Activated CD4-positive, CD25-positive, alpha-beta regulatory T cell (primary cell): ENCODE results near the gene BECN2.
A peak's percentile ranks its signal among the peaks of the same experiment; 100 is the strongest.
"Not testable (repeated sequence)": the region's sequence is repeated elsewhere in the genome, so short reads cannot be mapped to it uniquely, and the experiment has no call there.

ENCODE experiments used
- DNase-seq, 4 experiments: peaks; one replicate each; lab custom pipeline; 2025; lab: John Stamatoyannopoulos, UW

The BECN2 gene

GRCh38 chr1:241979071-241979470 is 21.5 kb downstream of the BECN2 start:
- DNase-seq: no peak

GRCh38 chr1:241979926-241980325 is 22.4 kb downstream of the BECN2 start:
- no peak for DNase-seq

GRCh38 chr1:241985787-241986186 is 28.2 kb downstream of the BECN2 start:
- no peak for DNase-seq

- not testable (repeated sequence) for DNase-seq
Observed at GRCh38 chr1:241988389-241988930, 30.9 kb downstream of the BECN2 start.

- no peak for DNase-seq
Observed at GRCh38 chr1:241990040-241990439, 32.5 kb downstream of the BECN2 start.

GRCh38 chr1:241992734-241993133 is 35.2 kb downstream of the BECN2 start:
- DNase-seq: no peak

GRCh38 chr1:241994171-241994570 is 36.6 kb downstream of the BECN2 start:
- DNase-seq: no peak

- DNase-seq: no peak
Observed at GRCh38 chr1:241997401-241997998, 39.9 kb downstream of the BECN2 start.

- DNase-seq: peak; percentile 13 to 40 (median 19)
Observed at GRCh38 chr1:241998412-241998921, 40.9 kb downstream of the BECN2 start.

GRCh38 chr1:241999026-241999425 is 41.5 kb downstream of the BECN2 start, which contains the start of gene MAP1LC3C:
Gene MAP1LC3C, minus strand, starts transcription at chr1:241999098. Its CDS starts 90 bp downstream, at chr1:241999008.
- no peak for DNase-seq

- no peak for DNase-seq
Observed at GRCh38 chr1:242000434-242000833, 42.9 kb downstream of the BECN2 start.

- no peak for DNase-seq
Observed at GRCh38 chr1:242002072-242002471, 44.5 kb downstream of the BECN2 start.

GRCh38 chr1:242002510-242002909 is 44.9 kb downstream of the BECN2 start:
- DNase-seq: no peak

- no peak for DNase-seq
Observed at GRCh38 chr1:242004751-242005495, 47.4 kb downstream of the BECN2 start.

- DNase-seq: no peak
Observed at GRCh38 chr1:242005866-242006535, 48.4 kb downstream of the BECN2 start.

- DNase-seq: no peak
Observed at GRCh38 chr1:242006976-242007375, 49.4 kb downstream of the BECN2 start.
